NCI-H2227 treated with DMSO at 0.1 percent for 48 hours (cell line): ENCODE measurements around the gene OTOG.
A peak's percentile ranks its signal among the peaks of the same experiment; 100 is the strongest.

Experiments used
- DNase-seq: peaks from one replicate; lab custom pipeline; 2025; lab: John Stamatoyannopoulos, UW

Gene OTOG

GRCh38 chr11:17588166-17588565 lies 41.1 kb downstream of the OTOG start:
- no peak for DNase-seq

- no peak for DNase-seq
Observed at GRCh38 chr11:17588721-17589120, 41.7 kb downstream of the OTOG start.

- DNase-seq = no peak
Observed at GRCh38 chr11:17590463-17590862, 43.4 kb downstream of the OTOG start.

GRCh38 chr11:17591293-17591692 lies 44.2 kb downstream of the OTOG start:
- DNase-seq = no peak

GRCh38 chr11:17593466-17594245 lies 46.6 kb downstream of the OTOG start:
- DNase-seq = no peak

GRCh38 chr11:17594686-17595192 lies 47.7 kb downstream of the OTOG start:
- no peak for DNase-seq

GRCh38 chr11:17595526-17596309 lies 48.7 kb downstream of the OTOG start:
- no peak for DNase-seq

GRCh38 chr11:17596310-17596669 lies 49.2 kb downstream of the OTOG start:
- DNase-seq = no peak

GRCh38 chr11:17596711-17597110 lies 49.7 kb downstream of the OTOG start:
- DNase-seq = no peak

- no peak for DNase-seq
Observed at GRCh38 chr11:17597770-17598169, 50.7 kb downstream of the OTOG start.

- DNase-seq = peak; percentile 65
Observed at GRCh38 chr11:17598700-17599459, 51.8 kb downstream of the OTOG start.

- no peak for DNase-seq
Observed at GRCh38 chr11:17599460-17599925, 52.4 kb downstream of the OTOG start.

- no peak for DNase-seq
Observed at GRCh38 chr11:17600316-17601255, 53.5 kb downstream of the OTOG start.

- DNase-seq = no peak
Observed at GRCh38 chr11:17601256-17601671, 54.2 kb downstream of the OTOG start.

- DNase-seq = no peak
Observed at GRCh38 chr11:17601676-17602075, 54.6 kb downstream of the OTOG start.

- no peak for DNase-seq
Observed at GRCh38 chr11:17602105-17603001, 55.3 kb downstream of the OTOG start.

- no peak for DNase-seq
Observed at GRCh38 chr11:17603056-17603825, 56.2 kb downstream of the OTOG start.

- DNase-seq = no peak
Observed at GRCh38 chr11:17604201-17604914, 57.3 kb downstream of the OTOG start.

GRCh38 chr11:17604915-17605233 lies 57.8 kb downstream of the OTOG start:
- no peak for DNase-seq
